B cell (primary cell): ENCODE results near the gene IPO13. TPM values are rescaled to one million over a fixed set of nuclear protein-coding genes. Genes with fewer than 3 reads are reported as not detected.

Experiments used
- ATAC-seq: fragments of 200-7000 bp; cut with Tn5 transposase; one replicate; pipeline ENCODE4 v1.10.0; 2021; ENCODE audit warnings: low read depth, mild to moderate bottlenecking, moderate number of reproducible peaks, moderate library complexity
- CTCF ChIA-PET: fragments of 350-600 bp; sonication (Branson Sonifier 250); formaldehyde crosslinking; loops from one replicate; lab custom pipeline; 2021; ENCODE audit warnings: antibody characterized with exemption, inconsistent platforms; lab: Charles Lee
- POLR2A ChIA-PET: fragments of 350-600 bp; sonication (Branson Sonifier 250); formaldehyde crosslinking; loops from one replicate; lab custom pipeline; 2021; ENCODE audit warnings: antibody characterized with exemption; lab: Charles Lee
- DNase-seq: peaks from one replicate; pipeline ENCODE4 v3.0.0; 2013
- H2AFZ ChIP-seq: 2 replicates; pipeline ENCODE4 v1.6.1; 2012; ENCODE audit warnings: mild to moderate bottlenecking, low read depth, low read length; ENCODE audit not compliant: insufficient read depth, poor library complexity, severe bottlenecking
- H3K27ac ChIP-seq, 2 donors: 1 replicate in 1 of 2; 2 replicates in 1 of 2; pipeline ENCODE4 v1.5.1; 2012 to 2013; ENCODE audit warnings: low read length in 2 of 2, mild to moderate bottlenecking in 2 of 2, moderate library complexity in 1 of 2
- H3K27me3 ChIP-seq, 4 experiments: fragments of 200-600 bp in 1 of 4; sonication (generic) in 1 of 4; replicated peaks in 1 of 4; 1 replicate in 2 of 4; 2 replicates in 2 of 4; pipeline versions ENCODE4 v1.6.1 to v1.7.0; 2013 to 2016; ENCODE audit warnings: low read length in 3 of 4, mild to moderate bottlenecking in 2 of 4, mixed read lengths in 1 of 4, moderate library complexity in 1 of 4; ENCODE audit not compliant: insufficient read depth in 4 of 4, control insufficient read depth in 3 of 4; ENCODE audit errors: control extremely low read depth in 1 of 4
- H3K36me3 ChIP-seq, 2 experiments: replicated peaks in 1 of 2; 1 replicate in 1 of 2; 2 replicates in 1 of 2; pipeline versions ENCODE4 v1.6.1 to v1.7.1; 2013; ENCODE audit warnings: low read length in 1 of 2; ENCODE audit not compliant: insufficient read depth in 2 of 2, control insufficient read depth in 1 of 2; ENCODE audit errors: control extremely low read depth in 1 of 2, extremely low read depth in 1 of 2
- H3K4me1 ChIP-seq, 2 donors: fragments of 200-600 bp in 1 of 2; sonication (generic) in 1 of 2; 1 replicate in 1 of 2; 2 replicates in 1 of 2; pipeline versions ENCODE4 v1.5.1 to v1.6.1; 2013 to 2017; ENCODE audit warnings: low read length in 2 of 2; ENCODE audit not compliant: control insufficient read depth in 2 of 2, insufficient read depth in 2 of 2
- H3K4me2 ChIP-seq: replicated peaks from 2 replicates; pipeline ENCODE3; 2012; ENCODE audit warnings: mild to moderate bottlenecking, low read depth, low read length; ENCODE audit not compliant: poor library complexity, severe bottlenecking
- H3K4me3 ChIP-seq, 5 experiments: fragments of 200-600 bp in 1 of 5; sonication (generic) in 1 of 5; 1 replicate in 3 of 5; 2 replicates in 2 of 5; pipeline versions ENCODE4 v1.5.1 to v1.7.0; 2011 to 2016; ENCODE audit warnings: low read length in 4 of 5, mild to moderate bottlenecking in 4 of 5, low read depth in 2 of 5, control low read depth in 1 of 5, moderate library complexity in 1 of 5; ENCODE audit not compliant: insufficient read depth in 1 of 5; ENCODE audit errors: control extremely low read depth in 1 of 5, extremely low read depth in 1 of 5
- H3K79me2 ChIP-seq: fragments of 200-600 bp; sonication (generic); one replicate; pipeline ENCODE4 v1.6.0; 2016; ENCODE audit warnings: low read length; ENCODE audit not compliant: control insufficient read depth, insufficient read depth
- H3K9ac ChIP-seq: fragments of 200-600 bp; sonication (generic); 2 replicates; pipeline ENCODE4 v1.6.1; 2017; ENCODE audit warnings: mild to moderate bottlenecking, low read length, moderate library complexity
- H3K9me3 ChIP-seq, 3 donors: one replicate each; pipeline versions ENCODE4 v1.6.1 to v1.7.1; 2013; ENCODE audit warnings: low read length in 2 of 3; ENCODE audit not compliant: control insufficient read depth in 2 of 3, insufficient read depth in 1 of 3; ENCODE audit errors: control extremely low read depth in 1 of 3
- H4K20me1 ChIP-seq: 2 replicates; pipeline ENCODE4 v1.6.0; 2012; ENCODE audit warnings: mild to moderate bottlenecking, low read length; ENCODE audit not compliant: insufficient read depth, control insufficient read depth, poor library complexity, severe bottlenecking
- H3K27ac Mint-ChIP-seq: one replicate; pipeline ENCODE4 v1.8.0; 2021; ENCODE audit warnings: mixed read lengths
- H3K27me3 Mint-ChIP-seq: one replicate; pipeline ENCODE4 v1.8.0; 2021; ENCODE audit warnings: mixed read lengths
- H3K4me1 Mint-ChIP-seq: one replicate; pipeline ENCODE4 v1.8.0; 2021; ENCODE audit warnings: mixed read lengths
- H3K4me3 Mint-ChIP-seq: one replicate; pipeline ENCODE4 v1.8.0; 2021; ENCODE audit warnings: mixed read lengths
- H3K9me3 Mint-ChIP-seq: one replicate; pipeline ENCODE4 v1.8.0; 2022; ENCODE audit warnings: mixed read lengths; ENCODE audit not compliant: insufficient read depth
- EZH2 ChIP-seq: IDR thresholded peaks from 2 replicates; pipeline ENCODE4 v1.6.1; 2012; ENCODE audit warnings: borderline replicate concordance, low read depth, mild to moderate bottlenecking, moderate library complexity, low read length; ENCODE audit not compliant: insufficient read depth, poor library complexity, severe bottlenecking
- WGBS: methylation state at CpG from one replicate; pipeline ENCODE4 v1.1.5; 2013; ENCODE audit warnings: missing lambda C conversion rate; ENCODE audit not compliant: insufficient coverage; 5-methylcytosine and 5-hydroxymethylcytosine counted together
- intact Hi-C: fragments of 100-400 bp; cut with micrococcal nuclease; formaldehyde crosslinking; loops from one replicate; pipeline ENCODE4 v1.10.0; 2022
- polyA plus RNA-seq: library from polyadenylated mRNA; depleted of rRNA; stranded (reverse); fragments of >200 nt; gene quantifications from 2 replicates; pipeline ENCODE4 v1.2.3, GENCODE V29; 2012
- total RNA-seq, 2 donors: library from RNA; stranded (reverse); fragments of 120-200 nt in 1 of 2; gene quantifications; 1 replicate in 1 of 2; 2 replicates in 1 of 2; pipeline versions ENCODE4 v1.2.3 to v1.2.4, GENCODE V29; 2013 to 2022
- TF ChIP-seq, protein P1 (sequence below): fragments of 200-600 bp; IDR thresholded peaks from one replicate; pipeline ENCODE4 v1.8.0; 2022; ENCODE audit warnings: antibody characterized with exemption, mild to moderate bottlenecking

IPO13 gene
- total and polyA plus RNA-seq, 2 donors (not counting 1 experiment from before 2014, with no cell fraction given) = 18.7 to 19.7 TPM

GRCh38 chr1:43931711-43932660 is 14.8 kb upstream of the IPO13 start:
- intact Hi-C loops = loop anchor here (5.0 kb wide), 1 partner anchor 115 kb away; no protein-coding TSS in a partner anchor
- CTCF ChIA-PET = interaction anchor here (1.8 to 10.3 kb wide), 2 partner anchors 115 to 167 kb away, joined by 6 to 118 read pairs; no protein-coding TSS in a partner anchor
- no peak overlapping the region for H3K27ac Mint-ChIP-seq
- H3K79me2 ChIP-seq = no peaks in the 10 kb centered on the region
- H3K27ac ChIP-seq = no peak overlapping the region
- peaks cover 26% of the 10 kb centered on the region for H3K27me3 Mint-ChIP-seq
- no peaks in the 10 kb centered on the region for H4K20me1 ChIP-seq
- peaks cover 0 to 14% (median 0%) of the 10 kb centered on the region in 3 donors for H3K9me3 ChIP-seq
- POLR2A ChIA-PET = no interaction called here
- H3K9me3 Mint-ChIP-seq = no peaks in the 10 kb centered on the region
- H3K4me3 Mint-ChIP-seq = no peak overlapping the region
- peaks cover 0 to 39% (median 26%) of the 10 kb centered on the region in 4 experiments for H3K27me3 ChIP-seq
- H3K4me2 ChIP-seq = no peak overlapping the region
- H3K9ac ChIP-seq = no peak overlapping the region
- H3K36me3 ChIP-seq = no peaks in the 10 kb centered on the region
- WGBS = 84% methylated on average over 9 of the region's 13 CpGs
- H3K4me3 ChIP-seq = no peak overlapping the region
- DNase-seq (no peak), ATAC-seq (no peak)
- peaks cover 29 to 30% of the 10 kb centered on the region in 2 donors for H3K4me1 ChIP-seq
- TF ChIP-seq, protein P1, sequence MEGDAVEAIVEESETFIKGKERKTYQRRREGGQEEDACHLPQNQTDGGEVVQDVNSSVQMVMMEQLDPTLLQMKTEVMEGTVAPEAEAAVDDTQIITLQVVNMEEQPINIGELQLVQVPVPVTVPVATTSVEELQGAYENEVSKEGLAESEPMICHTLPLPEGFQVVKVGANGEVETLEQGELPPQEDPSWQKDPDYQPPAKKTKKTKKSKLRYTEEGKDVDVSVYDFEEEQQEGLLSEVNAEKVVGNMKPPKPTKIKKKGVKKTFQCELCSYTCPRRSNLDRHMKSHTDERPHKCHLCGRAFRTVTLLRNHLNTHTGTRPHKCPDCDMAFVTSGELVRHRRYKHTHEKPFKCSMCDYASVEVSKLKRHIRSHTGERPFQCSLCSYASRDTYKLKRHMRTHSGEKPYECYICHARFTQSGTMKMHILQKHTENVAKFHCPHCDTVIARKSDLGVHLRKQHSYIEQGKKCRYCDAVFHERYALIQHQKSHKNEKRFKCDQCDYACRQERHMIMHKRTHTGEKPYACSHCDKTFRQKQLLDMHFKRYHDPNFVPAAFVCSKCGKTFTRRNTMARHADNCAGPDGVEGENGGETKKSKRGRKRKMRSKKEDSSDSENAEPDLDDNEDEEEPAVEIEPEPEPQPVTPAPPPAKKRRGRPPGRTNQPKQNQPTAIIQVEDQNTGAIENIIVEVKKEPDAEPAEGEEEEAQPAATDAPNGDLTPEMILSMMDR = no peak
- no peak for TF ChIP-seq EZH2
- no peak overlapping the region for H2AFZ ChIP-seq
- H3K4me1 Mint-ChIP-seq = peaks cover 21% of the 10 kb centered on the region
